ENCODE measurements around the gene NLRP10. TPM values are rescaled to one million over a fixed set of nuclear protein-coding genes. Genes with fewer than 3 reads are reported as not detected.
A peak's percentile ranks its signal among the peaks of the same experiment; 100 is the strongest.

The NLRP10 gene
- total RNA-seq, 2 donors from 2014 or later, result not detected

GRCh38 chr11:7941146-7941545 lies 24.1 kb downstream of the NLRP10 start:
- peaks cover 5 to 7% of the 10 kb centered on the region in 2 donors for H3K36me3 Mint-ChIP-seq
- no peak for DNase-seq (ENCODE audit: low spot score in 2 of 2)
- no peak for ATAC-seq
- H3K27ac Mint-ChIP-seq, result no peak overlapping the region
- H3K9me3 Mint-ChIP-seq, result peaks cover 16 to 20% of the 10 kb centered on the region in 2 donors

- ATAC-seq (no peak), DNase-seq (ENCODE audit: low spot score in 2 of 2) (no peak)
- H3K9me3 Mint-ChIP-seq, result peaks cover 0 to 3% of the 10 kb centered on the region in 2 donors
- H3K27ac Mint-ChIP-seq, result no peak overlapping the region
- H3K36me3 Mint-ChIP-seq, result no peaks in the 10 kb centered on the region
Observed at GRCh38 chr11:7936615-7937014, 28.6 kb downstream of the NLRP10 start.

- no peak for DNase-seq (ENCODE audit: low spot score in 2 of 2)
- no peaks in the 10 kb centered on the region for H3K36me3 Mint-ChIP-seq
- ATAC-seq, result no peak
- H3K9me3 Mint-ChIP-seq, result no peaks in the 10 kb centered on the region
- H3K27ac Mint-ChIP-seq, result no peak within 1 kb of the TSS
Observed at GRCh38 chr11:7931168-7931567, 34.1 kb downstream of the NLRP10 start, which contains the start of gene OR10A6. Gene OR10A6, minus strand, starts transcription at chr11:7931268. Its CDS starts 2,606 bp downstream, at chr11:7928662.

GRCh38 chr11:7927635-7928034 lies 37.6 kb downstream of the NLRP10 start:
- H3K36me3 Mint-ChIP-seq, result no peaks in the 10 kb centered on the region
- H3K9me3 Mint-ChIP-seq, result no peaks in the 10 kb centered on the region
- no peak for DNase-seq (ENCODE audit: low spot score in 2 of 2)
- no peak overlapping the region for H3K27ac Mint-ChIP-seq
- ATAC-seq, result peak; percentile 54 to 78

DNA sequence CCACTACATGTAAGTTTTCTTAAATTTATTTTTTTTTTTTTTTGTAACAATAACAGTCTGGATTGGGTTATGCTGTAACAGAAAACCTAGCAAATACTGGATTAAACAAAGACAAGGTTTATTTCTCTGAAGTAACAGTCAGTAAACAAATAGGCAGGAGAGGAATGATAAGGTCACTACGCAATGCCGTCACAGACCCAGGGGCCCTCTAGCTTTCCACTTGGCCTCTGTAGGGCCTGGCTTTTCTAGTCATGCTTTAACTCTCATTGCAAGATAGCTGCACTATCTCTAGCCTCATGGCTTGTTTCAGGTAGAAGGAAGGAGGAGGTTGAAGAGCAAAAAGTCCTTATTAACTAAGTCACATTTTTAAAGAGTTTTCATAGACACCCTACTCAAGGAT lies 40.7 kb downstream of the NLRP10 start:
- Mint-ChIP-seq H3K9me3 (no peaks in the 10 kb centered on the region), H3K36me3 (no peaks in the 10 kb centered on the region), H3K27ac (no peak overlapping the region)
- DNase-seq (ENCODE audit: low spot score in 2 of 2) (no peak), ATAC-seq (no peak)

GRCh38 chr11:7918141-7918540 lies 47.1 kb downstream of the NLRP10 start:
- Mint-ChIP-seq H3K36me3 (no peaks in the 10 kb centered on the region), H3K27ac (no peak overlapping the region), H3K9me3 (no peaks in the 10 kb centered on the region)
- ATAC-seq (no peak), DNase-seq (ENCODE audit: low spot score in 2 of 2) (no peak)

Other genes with a start within 250 kb of the NLRP10 start
- gene OR5P2, start 168.5 kb downstream of the NLRP10 start, total RNA-seq, result not detected
- not detected for gene OR5P3, start 134.6 kb downstream of the NLRP10 start, total RNA-seq
- gene OR10A6, start 34.2 kb downstream of the NLRP10 start, total RNA-seq, result not detected
- not detected for gene OR10A3, start 23.7 kb downstream of the NLRP10 start, total RNA-seq
- gene EIF3F, start 21.9 kb upstream of the NLRP10 start, total RNA-seq, result 100 to 1,000 TPM; 329 to 492 TPM
- gene TUB, start 115.8 kb upstream of the NLRP10 start, total RNA-seq, result under 1 TPM; 0.07 to 0.41 TPM
- 10 to 100 TPM; 12.1 to 19.7 TPM for gene RIC3, start 203.6 kb upstream of the NLRP10 start, total RNA-seq

All from activated naive CD4-positive, alpha-beta T cell treated with anti-CD3 and anti-CD28 coated beads, Interleukin-2, amount 50 U/mL, for 72 hours (primary cell).